ENCODE data around the gene TLNRD1.

Gene TLNRD1

DNA sequence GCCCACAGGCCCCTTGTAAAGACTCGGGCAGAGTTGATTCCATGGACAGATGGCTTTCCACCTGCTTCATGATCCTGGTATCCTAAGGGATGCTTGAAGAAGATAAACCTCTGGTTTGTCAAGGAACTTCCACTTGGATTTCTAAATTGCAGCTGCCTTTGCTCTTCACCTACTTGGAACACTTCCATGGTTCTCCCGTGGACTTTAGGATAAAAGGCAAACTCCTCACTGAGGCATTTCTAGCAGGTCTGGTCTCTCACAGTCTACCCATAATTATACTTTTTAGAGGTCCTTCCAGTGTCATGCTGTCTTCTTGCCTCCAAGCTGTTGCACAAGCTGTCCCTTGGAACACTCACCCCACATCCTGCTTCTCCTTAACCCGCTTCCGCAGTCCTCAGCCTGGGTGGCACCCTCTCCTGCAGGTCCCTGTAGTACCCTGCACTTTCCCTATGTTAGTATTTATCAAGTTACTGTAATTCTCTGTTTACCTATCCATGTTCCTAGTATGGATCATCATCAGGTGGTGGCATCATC lies 12.7 kb downstream of the TLNRD1 start:
- no peak for DNase-seq (ENCODE audit: low spot score)
- TF ChIP-seq CTCF (IDR thresholded peaks at IDR 0.05; ENCODE audit: borderline replicate concordance, control extremely low read depth, extremely low read depth, insufficient read depth, missing control alignments): no peak
- in situ Hi-C loops (cut with MboI; ENCODE audit: low sequenced_read_pairs, unreplicated experiment): no loop called here

GRCh38 chr15:81014446-81015093 lies 13.8 kb downstream of the TLNRD1 start:
- in situ Hi-C loops (cut with MboI; ENCODE audit: low sequenced_read_pairs, unreplicated experiment): no loop called here
- DNase-seq (ENCODE audit: low spot score): no peak

DNA sequence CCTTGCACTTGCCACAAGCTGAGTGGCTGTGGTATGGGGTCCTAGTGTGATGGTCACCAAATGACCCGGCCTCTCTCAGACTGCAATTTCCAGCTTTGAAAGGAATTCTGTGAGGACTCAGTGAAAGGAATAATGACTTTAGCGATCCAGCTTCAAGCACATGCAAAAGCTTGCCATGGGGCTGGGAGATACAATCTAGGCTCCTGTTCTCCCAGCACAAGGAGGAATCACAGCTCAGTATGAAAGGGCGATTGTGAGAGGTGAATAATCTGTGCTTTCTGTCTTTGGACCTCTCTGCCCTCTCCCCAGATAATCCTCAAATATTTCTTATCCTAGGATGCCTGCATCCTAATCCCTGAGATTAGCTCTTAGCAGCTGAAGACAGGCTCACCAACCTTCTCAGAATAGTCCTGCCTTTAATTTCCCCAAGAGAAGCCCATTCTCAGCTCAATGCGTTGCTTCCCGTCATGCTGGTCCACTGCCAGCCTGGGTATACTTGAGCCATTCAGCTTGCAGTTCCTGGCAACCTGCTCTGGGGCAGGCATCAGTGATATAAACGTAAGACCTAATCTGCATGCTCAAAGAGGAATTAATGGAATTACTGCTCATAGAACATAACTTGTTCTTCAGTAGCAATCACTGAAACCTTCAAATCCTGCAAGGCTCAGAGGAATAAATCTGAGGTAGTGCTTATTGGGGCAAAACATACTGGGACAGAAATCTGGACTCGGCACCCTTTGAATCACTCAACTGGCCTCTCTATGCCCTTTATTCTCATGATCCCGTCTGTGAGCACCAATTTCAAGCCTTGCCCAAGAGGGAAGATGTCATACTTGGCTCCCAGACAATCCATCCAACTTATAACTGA lies 15.1 kb downstream of the TLNRD1 start:
- TF ChIP-seq CTCF (IDR thresholded peaks at IDR 0.05; ENCODE audit: borderline replicate concordance, control extremely low read depth, extremely low read depth, insufficient read depth, missing control alignments): no peak
- DNase-seq (ENCODE audit: low spot score): no peak
- in situ Hi-C loops (cut with MboI; ENCODE audit: low sequenced_read_pairs, unreplicated experiment): no loop called here

More at GRCh38 chr15:81014446-81015093, 13.8 kb downstream of the TLNRD1 start:
- TF ChIP-seq CTCF (IDR thresholded peaks at IDR 0.05; ENCODE audit: borderline replicate concordance, control extremely low read depth, extremely low read depth, insufficient read depth, missing control alignments): no peak

- in situ Hi-C loops (cut with MboI; ENCODE audit: low sequenced_read_pairs, unreplicated experiment): no loop called here
- TF ChIP-seq CTCF (IDR thresholded peaks at IDR 0.05; ENCODE audit: borderline replicate concordance, control extremely low read depth, extremely low read depth, insufficient read depth, missing control alignments): no peak
- DNase-seq (ENCODE audit: low spot score): no peak
Measured at GRCh38 chr15:81016489-81017068, 15.9 kb downstream of the TLNRD1 start.

GRCh38 chr15:81018197-81018596 lies 17.5 kb downstream of the TLNRD1 start:
- DNase-seq (ENCODE audit: low spot score): no peak
- no peak for TF ChIP-seq CTCF (IDR thresholded peaks at IDR 0.05; ENCODE audit: borderline replicate concordance, control extremely low read depth, extremely low read depth, insufficient read depth, missing control alignments)
- in situ Hi-C loops (cut with MboI; ENCODE audit: low sequenced_read_pairs, unreplicated experiment): no loop called here

- no peak for DNase-seq (ENCODE audit: low spot score)
- in situ Hi-C loops (cut with MboI; ENCODE audit: low sequenced_read_pairs, unreplicated experiment): no loop called here
- no peak for TF ChIP-seq CTCF (IDR thresholded peaks at IDR 0.05; ENCODE audit: borderline replicate concordance, control extremely low read depth, extremely low read depth, insufficient read depth, missing control alignments)
Measured at GRCh38 chr15:81021321-81021720, 20.6 kb downstream of the TLNRD1 start.

Data from GM13976 (cell line).